Glomerular visceral epithelial cell (primary cell): ENCODE results near the gene PDE8A.
"Not testable (repeated sequence)": the region's sequence is repeated elsewhere in the genome, so short reads cannot be mapped to it uniquely, and the experiment has no call there.

ENCODE experiments used
- DNase-seq: peaks from one replicate; pipeline ENCODE4 v3.0.0-alpha.2; 2016; ENCODE audit errors: extremely low spot score

Gene PDE8A

DNA sequence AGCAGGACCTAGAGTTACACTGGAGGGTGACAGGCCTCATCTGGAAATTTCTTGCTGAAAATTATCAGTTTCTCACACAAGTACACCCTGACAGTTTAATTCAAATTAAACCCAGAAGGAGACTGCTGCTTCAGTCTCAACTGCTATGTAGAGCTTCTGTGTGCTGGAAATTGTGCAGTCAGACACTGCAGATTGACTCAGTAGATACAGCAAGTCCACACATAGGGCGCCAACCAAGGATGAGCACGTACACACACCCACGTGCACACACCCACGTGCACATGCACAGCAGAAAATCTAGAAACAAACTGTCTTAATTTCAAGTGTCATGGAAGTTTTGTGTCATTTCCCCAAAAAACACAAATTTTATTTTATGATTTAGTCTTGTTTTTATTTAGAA lies 192.9 kb downstream of the PDE8A start:
- DNase-seq = no peak

DNA sequence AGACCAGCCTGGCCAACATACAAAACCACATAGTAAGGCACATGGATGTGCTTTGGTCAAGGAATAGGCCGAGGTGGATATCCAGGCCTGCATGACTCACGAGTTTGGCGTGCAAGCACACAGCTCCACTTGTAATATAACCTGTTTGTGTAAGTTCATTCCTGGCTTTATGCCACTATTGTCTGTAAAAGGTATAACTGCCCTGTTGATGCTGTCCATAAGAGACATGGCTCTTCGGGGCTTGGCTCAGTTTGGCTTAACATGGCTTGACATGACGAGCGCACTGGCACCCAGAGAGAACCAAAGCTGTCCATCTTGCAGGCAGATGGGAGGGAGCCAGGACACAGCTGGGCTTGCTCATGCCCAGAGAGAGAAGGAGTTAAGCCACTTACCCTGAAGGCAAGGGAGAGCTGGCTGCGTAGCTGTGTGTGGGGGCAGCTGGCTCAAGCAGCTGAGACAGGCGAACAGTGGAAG lies 195.4 kb downstream of the PDE8A start:
- DNase-seq = peak; percentile 76

DNA sequence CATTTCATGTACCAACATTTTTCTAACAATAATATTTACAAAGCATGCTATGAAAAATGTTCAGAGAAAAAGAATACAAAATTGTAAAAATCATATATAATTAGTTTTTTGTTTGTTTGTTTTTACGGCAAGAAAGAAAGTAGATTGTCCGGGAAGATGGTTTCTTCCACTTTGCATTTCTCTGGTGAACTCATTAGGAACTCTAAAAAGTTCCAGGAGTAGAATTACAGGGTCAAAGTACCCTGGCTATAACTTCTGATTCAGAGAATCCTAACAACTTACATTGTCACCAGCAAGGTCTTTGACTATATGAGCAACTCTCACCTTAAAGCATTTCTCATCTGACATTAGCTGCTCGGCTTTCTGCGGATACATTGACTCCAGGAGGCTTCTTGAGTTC lies 196.7 kb downstream of the PDE8A start:
- no peak for DNase-seq

DNA sequence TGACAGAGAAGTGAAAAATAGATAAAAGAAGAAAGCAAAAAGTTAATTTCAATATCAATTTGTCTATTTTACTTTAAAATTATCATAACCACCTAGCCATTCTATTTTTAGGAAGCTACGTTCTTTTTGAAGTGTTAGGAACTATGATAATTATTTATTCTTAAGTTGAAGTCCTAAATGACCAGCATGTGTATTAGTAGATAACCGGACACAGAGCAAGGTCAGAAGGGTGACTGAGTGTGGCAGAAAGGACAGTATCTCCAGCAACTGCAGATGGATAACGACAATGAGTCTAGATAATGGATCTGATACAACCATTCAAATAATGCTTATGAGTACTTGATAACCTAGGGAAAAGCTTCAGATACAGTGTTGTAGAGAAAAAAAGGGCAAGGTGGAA lies 198.0 kb downstream of the PDE8A start:
- DNase-seq = no peak

DNA sequence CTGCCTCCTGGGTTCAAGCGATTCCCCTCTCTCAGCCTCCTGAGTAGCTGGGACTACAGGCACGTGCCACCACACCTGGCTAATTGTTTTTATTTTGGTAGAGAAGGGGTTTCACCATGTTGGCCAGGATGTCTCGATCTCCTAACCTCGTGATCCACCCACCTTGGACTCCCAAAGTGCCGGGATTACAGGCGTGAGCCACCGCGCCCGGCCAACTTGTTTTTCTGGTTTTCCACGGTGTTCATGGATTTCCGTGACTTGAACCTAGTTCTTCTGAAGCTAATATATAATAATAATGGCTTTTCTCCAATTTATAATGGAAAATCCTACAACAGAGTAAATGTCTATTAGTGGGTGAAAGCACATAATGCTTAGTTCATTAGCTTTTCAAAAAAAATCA lies 203.7 kb downstream of the PDE8A start:
- not testable (repeated sequence) for DNase-seq

DNA sequence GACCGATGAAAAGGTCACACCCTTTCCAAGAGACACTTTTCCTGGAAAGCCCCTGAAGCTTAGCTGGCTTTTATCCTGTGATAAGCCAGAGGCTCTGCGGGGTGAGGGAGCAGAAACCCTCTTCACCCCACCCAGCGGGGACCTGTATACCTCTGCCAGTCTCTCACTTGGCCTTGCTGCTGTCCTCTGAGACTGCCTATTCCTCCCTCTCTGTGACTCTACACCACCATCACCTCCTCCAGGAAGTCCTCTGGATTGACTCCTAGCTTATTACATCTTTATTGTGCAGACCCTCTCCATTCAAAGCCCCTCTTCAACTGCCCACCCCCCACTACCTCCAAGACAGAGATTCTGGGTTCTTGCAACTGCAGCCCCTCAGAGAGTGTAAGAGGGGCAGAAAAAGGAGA lies 206.5 kb downstream of the PDE8A start:
- DNase-seq = not testable (repeated sequence)
